H9 (cell line): ENCODE data around the gene SMR3A. TPM values are rescaled to one million over a fixed set of nuclear protein-coding genes. Genes with fewer than 3 reads are reported as not detected.

Source experiments
- DNase-seq: peaks from one replicate; pipeline ENCODE4 v3.0.0-alpha.2; 2017
- H2AFZ ChIP-seq: one replicate; pipeline ENCODE4 v1.6.1; 2013; ENCODE audit warnings: mild to moderate bottlenecking, low read length, control low read depth, moderate library complexity
- H2AK5ac ChIP-seq: 2 replicates; pipeline ENCODE4 v1.6.1; 2013; ENCODE audit warnings: low read length, control low read depth, mixed read lengths; ENCODE audit not compliant: insufficient read length
- H2BK120ac ChIP-seq: one replicate; pipeline ENCODE4 v1.6.1; 2013; ENCODE audit warnings: low read depth, mild to moderate bottlenecking, low read length, control low read depth, inconsistent platforms; ENCODE audit not compliant: poor library complexity, severe bottlenecking
- H2BK12ac ChIP-seq: 2 replicates; pipeline ENCODE4 v1.6.1; 2013; ENCODE audit warnings: low read length, control low read depth, mixed read lengths, low read depth; ENCODE audit not compliant: insufficient read length
- H2BK15ac ChIP-seq: 2 replicates; pipeline ENCODE4 v1.6.1; 2013; ENCODE audit warnings: low read depth, low read length, control low read depth
- H2BK20ac ChIP-seq: one replicate; pipeline ENCODE4 v1.6.1; 2013; ENCODE audit warnings: low read depth, mild to moderate bottlenecking, low read length, control low read depth, inconsistent platforms; ENCODE audit not compliant: poor library complexity, severe bottlenecking
- H2BK5ac ChIP-seq: 2 replicates; pipeline ENCODE4 v1.6.1; 2013; ENCODE audit warnings: low read length, control low read depth, mixed read lengths; ENCODE audit not compliant: insufficient read length
- H3K14ac ChIP-seq: 2 replicates; pipeline ENCODE4 v1.6.1; 2013; ENCODE audit warnings: low read length, control low read depth; ENCODE audit not compliant: insufficient read depth
- H3K18ac ChIP-seq: 2 replicates; pipeline ENCODE4 v1.6.1; 2013; ENCODE audit warnings: low read depth, mild to moderate bottlenecking, mixed read lengths, low read length, control low read depth; ENCODE audit not compliant: insufficient read length
- H3K23ac ChIP-seq: 2 replicates; pipeline ENCODE4 v1.6.1; 2013; ENCODE audit warnings: low read length, control low read depth, mixed read lengths, low read depth; ENCODE audit not compliant: insufficient read length
- H3K23me2 ChIP-seq: 2 replicates; pipeline ENCODE4 v1.6.1; 2013; ENCODE audit warnings: low read depth, mild to moderate bottlenecking, mixed read lengths, low read length, control low read depth; ENCODE audit not compliant: insufficient read length, poor library complexity, severe bottlenecking
- H3K27ac ChIP-seq: 2 replicates; pipeline ENCODE4 v1.5.1; 2013; ENCODE audit warnings: low read length, control low read depth, mixed read lengths, low read depth; ENCODE audit not compliant: insufficient read length
- H3K27me3 ChIP-seq: 2 replicates; pipeline ENCODE4 v1.6.1; 2013; ENCODE audit warnings: low read length, control low read depth, inconsistent platforms; ENCODE audit not compliant: insufficient read depth
- H3K4ac ChIP-seq: 2 replicates; pipeline ENCODE4 v1.6.1; 2013; ENCODE audit warnings: low read depth, mild to moderate bottlenecking, control low read depth, inconsistent platforms, low read length, moderate library complexity
- H3K4me1 ChIP-seq: 2 replicates; pipeline ENCODE4 v1.6.1; 2013; ENCODE audit warnings: low read length, control low read depth, inconsistent platforms; ENCODE audit not compliant: insufficient read depth
- H3K4me2 ChIP-seq: 2 replicates; pipeline ENCODE4 v1.6.1; 2013; ENCODE audit warnings: low read length, control low read depth, mixed read lengths; ENCODE audit not compliant: insufficient read length, insufficient read depth
- H3K56ac ChIP-seq: 2 replicates; pipeline ENCODE4 v1.6.1; 2013; ENCODE audit warnings: low read depth, mild to moderate bottlenecking, mixed read lengths, low read length, control low read depth; ENCODE audit not compliant: insufficient read length
- H3K79me1 ChIP-seq: 2 replicates; pipeline ENCODE4 v1.6.1; 2013; ENCODE audit warnings: low read depth, mild to moderate bottlenecking, moderate library complexity, low read length, control low read depth, inconsistent platforms; ENCODE audit not compliant: insufficient read depth, poor library complexity, severe bottlenecking
- H3K79me2 ChIP-seq: 2 replicates; pipeline ENCODE4 v1.6.1; 2013; ENCODE audit warnings: low read length, control low read depth, inconsistent platforms; ENCODE audit not compliant: insufficient read depth
- H3K9ac ChIP-seq: 2 replicates; pipeline ENCODE4 v1.6.1; 2013; ENCODE audit warnings: low read length, control low read depth, mixed read lengths; ENCODE audit not compliant: insufficient read length; ENCODE audit errors: extremely low read depth
- H3K9me3 ChIP-seq: one replicate; pipeline ENCODE4 v1.6.1; 2013; ENCODE audit warnings: low read depth, low read length, inconsistent platforms; ENCODE audit not compliant: control insufficient read depth
- H3T11ph ChIP-seq: one replicate; pipeline ENCODE4 v1.6.1; 2013; ENCODE audit warnings: mild to moderate bottlenecking, low read length, control low read depth, inconsistent platforms
- H4K20me1 ChIP-seq: one replicate; pipeline ENCODE4 v1.6.1; 2013; ENCODE audit not compliant: control insufficient read depth, insufficient read length, insufficient read depth
- H4K5ac ChIP-seq: 2 replicates; pipeline ENCODE4 v1.6.1; 2013; ENCODE audit warnings: low read depth, mild to moderate bottlenecking, mixed read lengths, low read length, control low read depth; ENCODE audit not compliant: insufficient read length
- H4K8ac ChIP-seq: replicated peaks from 2 replicates; pipeline ENCODE4 v1.6.1; 2013; ENCODE audit warnings: low read length, control low read depth, mixed read lengths, low read depth; ENCODE audit not compliant: insufficient read length
- H4K91ac ChIP-seq: 2 replicates; pipeline ENCODE4 v1.6.1; 2013; ENCODE audit warnings: low read depth, mild to moderate bottlenecking, moderate library complexity, mixed read lengths, low read length, control low read depth; ENCODE audit not compliant: insufficient read length
- H3K27ac Mint-ChIP-seq, 3 experiments: 2 replicates in 2 of 3; 3 replicates in 1 of 3; pipeline ENCODE4 v1.8.0; 2020 to 2021; ENCODE audit warnings: mixed read lengths in 3 of 3, mild to moderate bottlenecking in 1 of 3, moderate library complexity in 1 of 3
- H3K27me3 Mint-ChIP-seq: 2 replicates; pipeline ENCODE4 v1.8.0; 2021; ENCODE audit warnings: low read depth, mild to moderate bottlenecking, moderate library complexity, mixed read lengths
- H3K36me3 Mint-ChIP-seq, 3 experiments: 2 replicates in 2 of 3; 3 replicates in 1 of 3; pipeline ENCODE4 v1.8.0; 2020 to 2021; ENCODE audit warnings: low read depth in 3 of 3, mixed read lengths in 3 of 3; ENCODE audit not compliant: insufficient read depth in 1 of 3
- H3K4me1 Mint-ChIP-seq, 2 experiments: 2 replicates each; pipeline ENCODE4 v1.8.0; 2020; ENCODE audit warnings: mixed read lengths in 2 of 2
- H3K4me3 Mint-ChIP-seq, 2 experiments: 2 replicates in 1 of 2; 3 replicates in 1 of 2; pipeline ENCODE4 v1.8.0; 2020 to 2021; ENCODE audit warnings: mild to moderate bottlenecking in 2 of 2, mixed read lengths in 2 of 2, moderate library complexity in 1 of 2
- H3K9me3 Mint-ChIP-seq, 2 experiments: 2 replicates in 1 of 2; 3 replicates in 1 of 2; pipeline ENCODE4 v1.8.0; 2020; ENCODE audit warnings: mild to moderate bottlenecking in 2 of 2, mixed read lengths in 2 of 2, moderate library complexity in 1 of 2
- CTCF ChIP-seq: fragments of 200-600 bp; sonication (generic); conservative IDR thresholded peaks from 3 replicates; pipeline ENCODE4 v1.8.0; 2021; ENCODE audit warnings: antibody characterized with exemption, mild to moderate bottlenecking
- WGBS: extraction: QIAGEN DNeasy Blood & Tissue Kit; methylation state at CpG from one replicate; pipeline ENCODE4 v1.1.7; 2013; ENCODE audit warnings: missing lambda C conversion rate, low lambda C conversion rate, mixed read lengths; ENCODE audit not compliant: insufficient read length; ENCODE audit errors: extremely low coverage; 5-methylcytosine and 5-hydroxymethylcytosine counted together
- total RNA-seq: library from RNA; stranded (reverse); gene quantifications from 2 replicates; pipeline ENCODE4 v1.2.1, GENCODE V29; 2021

Gene SMR3A
- total RNA-seq, 1 experiment from 2014 or later, result not detected

GRCh38 chr4:70380578-70380977, 20.0 kb downstream of the SMR3A start:
- Histone ChIP-seq H2BK20ac (no peak overlapping the region), H3K27ac (no peak overlapping the region), H2AK5ac (no peak overlapping the region), H3K18ac (no peak overlapping the region), H2BK120ac (no peak overlapping the region), H3K9me3 (no peaks in the 10 kb centered on the region), H3K4ac (no peak overlapping the region), H3K79me2 (no peaks in the 10 kb centered on the region), H2BK5ac (no peak overlapping the region), H3T11ph (no peak overlapping the region), H4K91ac (no peak overlapping the region), H2BK12ac (no peak overlapping the region), H3K56ac (no peak overlapping the region), H2AFZ (no peak overlapping the region), H3K9ac (no peak overlapping the region), H4K5ac (no peak overlapping the region), H4K20me1 (no peaks in the 10 kb centered on the region), H4K8ac (no peak overlapping the region), H3K4me2 (no peak overlapping the region), H3K4me1 (no peaks in the 10 kb centered on the region), H3K79me1 (no peaks in the 10 kb centered on the region), H3K23me2 (no peaks in the 10 kb centered on the region), H2BK15ac (no peak overlapping the region), H3K23ac (no peak overlapping the region), H3K14ac (no peak overlapping the region), H3K27me3 (no peaks in the 10 kb centered on the region)
- WGBS, result no CpG with 5 or more reads among the region's 3 CpGs
- no peak overlapping the region for H3K4me3 Mint-ChIP-seq
- H3K27ac Mint-ChIP-seq, result no peak overlapping the region
- H3K36me3 Mint-ChIP-seq, result no peaks in the 10 kb centered on the region; a peak in 1 of 7 replicates
- peaks cover 0 to 2% of the 10 kb centered on the region in 2 experiments; a peak in 2 of 5 replicates for H3K9me3 Mint-ChIP-seq
- no peak for TF ChIP-seq CTCF
- no peak for DNase-seq
- H3K27me3 Mint-ChIP-seq, result no peaks in the 10 kb centered on the region
- H3K4me1 Mint-ChIP-seq, result no peaks in the 10 kb centered on the region
